NCI-H1417 (cell line): ENCODE results near the gene SERPINA3.

Experiments used
- DNase-seq, 3 experiments: peaks; one replicate each; lab custom pipeline; 2025; lab: John Stamatoyannopoulos, UW

The SERPINA3 gene

GRCh38 chr14:94656043-94656442 lies 43.9 kb downstream of the SERPINA3 start:
- no peak for DNase-seq

- DNase-seq, result no peak
These were observed 47.1 kb downstream of the SERPINA3 start for GRCh38 chr14:94659256-94659655.

GRCh38 chr14:94659901-94660300 lies 47.7 kb downstream of the SERPINA3 start:
- DNase-seq, result no peak

- DNase-seq, result no peak
These were observed 48.2 kb downstream of the SERPINA3 start for GRCh38 chr14:94660306-94660946.

- DNase-seq, result no peak
These were observed 51.3 kb downstream of the SERPINA3 start for GRCh38 chr14:94663538-94663937.

- DNase-seq, result no peak
These were observed 51.9 kb downstream of the SERPINA3 start for GRCh38 chr14:94663965-94664704.

GRCh38 chr14:94665121-94665520 lies 52.9 kb downstream of the SERPINA3 start:
- no peak for DNase-seq

GRCh38 chr14:94665544-94665943 lies 53.4 kb downstream of the SERPINA3 start:
- DNase-seq, result no peak

- no peak for DNase-seq
These were observed 58.6 kb downstream of the SERPINA3 start for GRCh38 chr14:94670692-94671285.

- DNase-seq, result no peak
These were observed 59.8 kb downstream of the SERPINA3 start for GRCh38 chr14:94671870-94672444.

- no peak for DNase-seq
These were observed 60.9 kb downstream of the SERPINA3 start for GRCh38 chr14:94673071-94673470.
